CD14-positive monocyte (primary cell): ENCODE results near the gene SLC4A8. TPM values are rescaled to one million over a fixed set of nuclear protein-coding genes. Genes with fewer than 3 reads are reported as not detected.

Source experiments
- DNase-seq, 3 donors: peaks; one replicate each; pipeline ENCODE4 v3.0.0-alpha.2; 2011 to 2022
- H2AFZ ChIP-seq: 2 replicates; pipeline ENCODE4 v1.6.0; 2012; ENCODE audit warnings: mild to moderate bottlenecking, low read depth, low read length, inconsistent platforms; ENCODE audit not compliant: insufficient read depth, poor library complexity, severe bottlenecking
- H3K27ac ChIP-seq, 2 donors: 1 replicate in 1 of 2; 2 replicates in 1 of 2; pipeline ENCODE4 v1.5.1; 2012 to 2013; ENCODE audit warnings: low read length in 2 of 2, control low read depth in 1 of 2, inconsistent platforms in 1 of 2, low read depth in 1 of 2, mild to moderate bottlenecking in 1 of 2
- H3K27me3 ChIP-seq, 2 donors: one replicate each; pipeline versions ENCODE4 v1.6.0 to v1.6.1; 2011 to 2013; ENCODE audit warnings: low read length in 2 of 2; ENCODE audit not compliant: control insufficient read depth in 2 of 2, insufficient read depth in 2 of 2
- H3K36me3 ChIP-seq, 2 donors: replicated peaks in 1 of 2; 1 replicate in 1 of 2; 2 replicates in 1 of 2; pipeline versions ENCODE4 v1.5.1 to v1.6.1; 2012 to 2013; ENCODE audit warnings: low read length in 2 of 2, control low read depth in 1 of 2, inconsistent platforms in 1 of 2, mild to moderate bottlenecking in 1 of 2; ENCODE audit not compliant: insufficient read depth in 2 of 2, control insufficient read depth in 1 of 2
- H3K4me1 ChIP-seq, 2 donors: 1 replicate in 1 of 2; 2 replicates in 1 of 2; pipeline versions ENCODE4 v1.5.1 to v1.6.1; 2012 to 2013; ENCODE audit warnings: low read length in 2 of 2, control low read depth in 1 of 2, inconsistent platforms in 1 of 2, mild to moderate bottlenecking in 1 of 2, moderate library complexity in 1 of 2; ENCODE audit not compliant: insufficient read depth in 2 of 2, control insufficient read depth in 1 of 2
- H3K4me2 ChIP-seq: replicated peaks from 2 replicates; pipeline ENCODE3; 2012; ENCODE audit warnings: low read length, moderate library complexity, mild to moderate bottlenecking; ENCODE audit not compliant: poor library complexity, severe bottlenecking; ENCODE audit errors: extremely low read depth
- H3K4me3 ChIP-seq, 3 experiments: fragments of 200-600 bp in 1 of 3; sonication (generic) in 1 of 3; replicated peaks in 1 of 3; 1 replicate in 2 of 3; 2 replicates in 1 of 3; pipeline ENCODE4 v1.5.1; 2011 to 2013; ENCODE audit warnings: low read length in 3 of 3, mild to moderate bottlenecking in 3 of 3, control low read depth in 2 of 3, low read depth in 2 of 3, inconsistent platforms in 1 of 3, moderate library complexity in 1 of 3
- H3K79me2 ChIP-seq: 2 replicates; pipeline ENCODE4 v1.6.0; 2012; ENCODE audit warnings: mild to moderate bottlenecking, control low read depth, inconsistent platforms, low read length, moderate library complexity; ENCODE audit not compliant: insufficient read depth
- H3K9ac ChIP-seq: 2 replicates; pipeline ENCODE4 v1.6.0; 2017; ENCODE audit warnings: low read length, mild to moderate bottlenecking; ENCODE audit not compliant: insufficient read depth, poor library complexity, severe bottlenecking
- H3K9me3 ChIP-seq, 2 donors: replicated peaks in 1 of 2; 1 replicate in 1 of 2; 2 replicates in 1 of 2; pipeline versions ENCODE4 v1.5.1 to v1.6.1; 2012 to 2013; ENCODE audit warnings: low read length in 2 of 2, control low read depth in 1 of 2; ENCODE audit not compliant: control insufficient read depth in 1 of 2, insufficient read depth in 1 of 2
- H4K20me1 ChIP-seq: 2 replicates; pipeline ENCODE4 v1.6.0; 2012; ENCODE audit warnings: mild to moderate bottlenecking, low read length, control low read depth, moderate library complexity; ENCODE audit not compliant: insufficient read depth
- H3K27ac Mint-ChIP-seq, 7 donors: one replicate each; pipeline ENCODE4 v1.8.0; 2020; ENCODE audit warnings: mild to moderate bottlenecking in 7 of 7, mixed read lengths in 7 of 7, moderate library complexity in 6 of 7, inconsistent platforms in 2 of 7
- H3K27me3 Mint-ChIP-seq, 3 donors: one replicate each; pipeline ENCODE4 v1.8.0; 2021 to 2022; ENCODE audit warnings: low read depth in 3 of 3, mild to moderate bottlenecking in 3 of 3, mixed read lengths in 3 of 3, moderate library complexity in 3 of 3, inconsistent platforms in 1 of 3
- H3K36me3 Mint-ChIP-seq, 2 donors: one replicate each; pipeline ENCODE4 v1.8.0; 2020; ENCODE audit warnings: mixed read lengths in 2 of 2, inconsistent platforms in 1 of 2, mild to moderate bottlenecking in 1 of 2
- H3K4me1 Mint-ChIP-seq: one replicate; pipeline ENCODE4 v1.8.0; 2020; ENCODE audit warnings: mild to moderate bottlenecking, mixed read lengths
- H3K4me3 Mint-ChIP-seq, 2 donors: one replicate each; pipeline ENCODE4 v1.8.0; 2020; ENCODE audit warnings: mild to moderate bottlenecking in 2 of 2, mixed read lengths in 2 of 2, moderate library complexity in 1 of 2
- H3K9me3 Mint-ChIP-seq, 7 donors: one replicate each; pipeline ENCODE4 v1.8.0; 2020 to 2022; ENCODE audit warnings: mixed read lengths in 7 of 7, mild to moderate bottlenecking in 6 of 7, moderate library complexity in 6 of 7, inconsistent platforms in 2 of 7
- WGBS: methylation state at CpG from one replicate; pipeline ENCODE4 v1.1.5; 2013; ENCODE audit warnings: missing lambda C conversion rate; ENCODE audit not compliant: insufficient coverage; 5-methylcytosine and 5-hydroxymethylcytosine counted together
- intact Hi-C, 2 donors: fragments of 100-400 bp; cut with micrococcal nuclease; formaldehyde crosslinking; loops; one replicate each; pipeline versions ENCODE4 v1.15.0 to v1.15.1; 2023
- polyA plus RNA-seq, 3 donors: library from polyadenylated mRNA; depleted of rRNA in 1 of 3; unstranded in 2 of 3; stranded (reverse) in 1 of 3; fragments of 300-500 nt in 2 of 3; fragments of >200 nt in 1 of 3; fragmentation: Illumina TruSeq in 2 of 3; gene quantifications; 1 replicate in 2 of 3; 2 replicates in 1 of 3; pipeline ENCODE4 v1.2.3, GENCODE V29; 2012 to 2021
- TF ChIP-seq, protein P1 (sequence below): fragments of 200-600 bp; IDR thresholded peaks from one replicate; pipeline ENCODE4 v1.8.0; 2022; ENCODE audit warnings: antibody characterized with exemption, mild to moderate bottlenecking

The SLC4A8 gene
- polyA plus RNA-seq, 3 donors: 1.9 to 5.4 (median 2.3) TPM

- H3K27me3 Mint-ChIP-seq: peaks cover 8 to 13% (median 10%) of the 10 kb centered on the region in 3 donors
- H3K9ac ChIP-seq: no peak overlapping the region
- H3K4me3 ChIP-seq: no peak overlapping the region
- H3K36me3 ChIP-seq: no peaks in the 10 kb centered on the region
- no peak overlapping the region for H3K27ac ChIP-seq
- peaks cover 4% of the 10 kb centered on the region for H3K4me1 Mint-ChIP-seq
- 100% methylated on average over 2 of the region's 3 CpGs for WGBS
- H3K4me3 Mint-ChIP-seq: no peak overlapping the region
- no peak overlapping the region for H2AFZ ChIP-seq
- no peaks in the 10 kb centered on the region for H3K27me3 ChIP-seq
- no peaks in the 10 kb centered on the region for H3K4me1 ChIP-seq
- H3K9me3 Mint-ChIP-seq: peaks cover 0 to 2% (median 0%) of the 10 kb centered on the region in 7 donors
- TF ChIP-seq, protein P1, sequence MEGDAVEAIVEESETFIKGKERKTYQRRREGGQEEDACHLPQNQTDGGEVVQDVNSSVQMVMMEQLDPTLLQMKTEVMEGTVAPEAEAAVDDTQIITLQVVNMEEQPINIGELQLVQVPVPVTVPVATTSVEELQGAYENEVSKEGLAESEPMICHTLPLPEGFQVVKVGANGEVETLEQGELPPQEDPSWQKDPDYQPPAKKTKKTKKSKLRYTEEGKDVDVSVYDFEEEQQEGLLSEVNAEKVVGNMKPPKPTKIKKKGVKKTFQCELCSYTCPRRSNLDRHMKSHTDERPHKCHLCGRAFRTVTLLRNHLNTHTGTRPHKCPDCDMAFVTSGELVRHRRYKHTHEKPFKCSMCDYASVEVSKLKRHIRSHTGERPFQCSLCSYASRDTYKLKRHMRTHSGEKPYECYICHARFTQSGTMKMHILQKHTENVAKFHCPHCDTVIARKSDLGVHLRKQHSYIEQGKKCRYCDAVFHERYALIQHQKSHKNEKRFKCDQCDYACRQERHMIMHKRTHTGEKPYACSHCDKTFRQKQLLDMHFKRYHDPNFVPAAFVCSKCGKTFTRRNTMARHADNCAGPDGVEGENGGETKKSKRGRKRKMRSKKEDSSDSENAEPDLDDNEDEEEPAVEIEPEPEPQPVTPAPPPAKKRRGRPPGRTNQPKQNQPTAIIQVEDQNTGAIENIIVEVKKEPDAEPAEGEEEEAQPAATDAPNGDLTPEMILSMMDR: no peak
- no peak for DNase-seq
- no peaks in the 10 kb centered on the region for H4K20me1 ChIP-seq
- H3K27ac Mint-ChIP-seq: peak overlapping the region in 1 of 7 donors; percentile 33
- H3K4me2 ChIP-seq: no peak overlapping the region
- H3K79me2 ChIP-seq: no peaks in the 10 kb centered on the region
- no peaks in the 10 kb centered on the region for H3K9me3 ChIP-seq
- intact Hi-C loops: no loop called here
- no peaks in the 10 kb centered on the region for H3K36me3 Mint-ChIP-seq
Measured at GRCh38 chr12:51529651-51529970, 105.0 kb downstream of the SLC4A8 start.

DNA sequence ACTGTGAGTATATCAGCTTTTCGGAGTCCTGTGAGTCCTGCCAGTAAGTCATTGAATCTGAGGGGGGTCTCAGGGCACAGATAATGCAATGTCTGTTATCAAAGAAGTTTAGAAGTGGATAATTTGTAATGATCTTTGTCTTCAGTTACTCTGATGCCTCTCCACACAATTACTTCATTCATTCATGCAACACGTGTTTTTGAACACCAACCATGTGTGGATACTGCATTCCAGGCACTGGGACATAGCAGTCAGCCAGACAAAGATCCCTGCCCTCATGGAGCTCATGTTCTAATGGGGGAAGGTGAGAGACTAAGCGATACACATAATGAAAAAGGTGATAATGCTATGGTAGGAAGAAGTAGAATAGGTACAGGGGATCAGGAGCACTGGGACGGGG, 105.6 kb downstream of the SLC4A8 start:
- Histone ChIP-seq H4K20me1 (no peaks in the 10 kb centered on the region), H3K4me2 (no peak overlapping the region), H3K9me3 (no peaks in the 10 kb centered on the region), H3K27ac (no peak overlapping the region), H3K27me3 (no peaks in the 10 kb centered on the region), H2AFZ (no peak overlapping the region), H3K9ac (no peak overlapping the region), H3K79me2 (no peaks in the 10 kb centered on the region), H3K36me3 (no peaks in the 10 kb centered on the region), H3K4me3 (no peak overlapping the region), H3K4me1 (no peaks in the 10 kb centered on the region)
- peaks cover 0 to 2% (median 0%) of the 10 kb centered on the region in 7 donors for H3K9me3 Mint-ChIP-seq
- peaks cover 10 to 13% (median 11%) of the 10 kb centered on the region in 3 donors for H3K27me3 Mint-ChIP-seq
- no peak overlapping the region for H3K4me3 Mint-ChIP-seq
- no peak for DNase-seq
- peak overlapping the region in 1 of 7 donors; percentile 28 for H3K27ac Mint-ChIP-seq
- 100% methylated on average over 3 of the region's 4 CpGs for WGBS
- no peaks in the 10 kb centered on the region for H3K36me3 Mint-ChIP-seq
- TF ChIP-seq, protein P1: no peak
- peaks cover 4% of the 10 kb centered on the region for H3K4me1 Mint-ChIP-seq
- intact Hi-C loops: loop anchor here in 1 of 2 donors (5.0 kb wide), 1 partner anchor 103 kb away; no protein-coding TSS in a partner anchor
